ENCODE measurements around the gene BLOC1S4. TPM values are rescaled to one million over a fixed set of nuclear protein-coding genes. Genes with fewer than 3 reads are reported as not detected.
"Not testable (repeated sequence)": the region's sequence is repeated elsewhere in the genome, so short reads cannot be mapped to it uniquely, and the experiment has no call there.

Gene BLOC1S4
- polyA plus RNA-seq, 6 donors from 2014 or later: 70.2 to 93.2 (median 79.6) TPM

- no peak overlapping the region for H3K27ac Mint-ChIP-seq
- DNase-seq (no peak), ATAC-seq (ENCODE audit: low read depth in 2 of 2) (no peak)
- H3K4me1 Mint-ChIP-seq: no peaks in the 10 kb centered on the region
- peaks cover 0 to 2% (median 0%) of the 10 kb centered on the region in 3 donors for H3K27me3 Mint-ChIP-seq
- peak overlapping the region in 1 of 8 donors; percentile 5 for H3K4me3 Mint-ChIP-seq
- H3K9me3 Mint-ChIP-seq: no peaks in the 10 kb centered on the region
- no peaks in the 10 kb centered on the region for H3K36me3 Mint-ChIP-seq
Observed at GRCh38 chr4:6755088-6755753, 39.2 kb downstream of the BLOC1S4 start.

- H3K27ac Mint-ChIP-seq; H3K9me3 Mint-ChIP-seq; ATAC-seq (ENCODE audit: low read depth in 2 of 2); H3K4me3 Mint-ChIP-seq; H3K36me3 Mint-ChIP-seq; H3K4me1 Mint-ChIP-seq; DNase-seq: not testable (repeated sequence)
- peaks cover 5 to 13% (median 10%) of the 10 kb centered on the region in 3 donors for H3K27me3 Mint-ChIP-seq
Observed at GRCh38 chr4:6756345-6756744, 40.4 kb downstream of the BLOC1S4 start.

- H3K36me3 Mint-ChIP-seq: no peaks in the 10 kb centered on the region
- no peak overlapping the region for H3K27ac Mint-ChIP-seq
- H3K4me3 Mint-ChIP-seq: no peak overlapping the region
- no peaks in the 10 kb centered on the region for H3K9me3 Mint-ChIP-seq
- H3K4me1 Mint-ChIP-seq: no peaks in the 10 kb centered on the region
- peaks cover 10 to 23% (median 19%) of the 10 kb centered on the region in 3 donors for H3K27me3 Mint-ChIP-seq
- no peak for ATAC-seq (ENCODE audit: low read depth in 2 of 2)
- DNase-seq: no peak
Observed at GRCh38 chr4:6758728-6759127, 42.8 kb downstream of the BLOC1S4 start.

GRCh38 chr4:6760865-6761264 is 44.9 kb downstream of the BLOC1S4 start:
- ATAC-seq (ENCODE audit: low read depth in 2 of 2) (no peak), DNase-seq (no peak)
- Mint-ChIP-seq H3K4me3 (no peak overlapping the region), H3K4me1 (no peaks in the 10 kb centered on the region), H3K9me3 (no peaks in the 10 kb centered on the region), H3K27me3 (peaks cover 10 to 35% (median 33%) of the 10 kb centered on the region in 3 donors), H3K36me3 (no peaks in the 10 kb centered on the region), H3K27ac (no peak overlapping the region)

GRCh38 chr4:6761649-6762615 is 46.0 kb downstream of the BLOC1S4 start:
- ATAC-seq (ENCODE audit: low read depth in 2 of 2) (no peak), DNase-seq (no peak)
- Mint-ChIP-seq H3K27ac (peak overlapping the region in 1 of 6 donors; percentile 70), H3K4me3 (peak overlapping the region in 1 of 8 donors; percentile 29), H3K4me1 (no peaks in the 10 kb centered on the region), H3K9me3 (no peaks in the 10 kb centered on the region), H3K27me3 (peaks cover 10 to 41% (median 35%) of the 10 kb centered on the region in 3 donors), H3K36me3 (no peaks in the 10 kb centered on the region)

- ATAC-seq (ENCODE audit: low read depth in 2 of 2) (no peak), DNase-seq (no peak)
- Mint-ChIP-seq H3K4me3 (no peak overlapping the region), H3K9me3 (no peaks in the 10 kb centered on the region), H3K27ac (no peak overlapping the region), H3K36me3 (no peaks in the 10 kb centered on the region), H3K27me3 (peaks cover 10 to 41% (median 35%) of the 10 kb centered on the region in 3 donors), H3K4me1 (no peaks in the 10 kb centered on the region)
Observed at GRCh38 chr4:6763330-6763851, 47.4 kb downstream of the BLOC1S4 start.

GRCh38 chr4:6764976-6765620 is 49.1 kb downstream of the BLOC1S4 start:
- no peaks in the 10 kb centered on the region for H3K4me1 Mint-ChIP-seq
- no peaks in the 10 kb centered on the region for H3K36me3 Mint-ChIP-seq
- DNase-seq (no peak), ATAC-seq (ENCODE audit: low read depth in 2 of 2) (no peak)
- H3K27me3 Mint-ChIP-seq: peaks cover 15 to 40% (median 35%) of the 10 kb centered on the region in 3 donors
- H3K4me3 Mint-ChIP-seq: no peak overlapping the region
- no peaks in the 10 kb centered on the region for H3K9me3 Mint-ChIP-seq
- H3K27ac Mint-ChIP-seq: no peak overlapping the region

- Mint-ChIP-seq H3K4me3 (no peak overlapping the region), H3K27ac (peak overlapping the region in 2 of 6 donors; percentile 71 to 87)
Observed at GRCh38 chr4:6765703-6766102, 49.7 kb downstream of the BLOC1S4 start.

More at GRCh38 chr4:6765703-6766102, 49.7 kb downstream of the BLOC1S4 start:
- no peaks in the 10 kb centered on the region for H3K36me3 Mint-ChIP-seq
- no peaks in the 10 kb centered on the region for H3K9me3 Mint-ChIP-seq
- H3K27me3 Mint-ChIP-seq: peaks cover 14 to 34% (median 34%) of the 10 kb centered on the region in 3 donors
- DNase-seq (no peak), ATAC-seq (ENCODE audit: low read depth in 2 of 2) (no peak)
- no peaks in the 10 kb centered on the region for H3K4me1 Mint-ChIP-seq

Other genes with a start within 250 kb of the BLOC1S4 start
- gene PPP2R2C, start 243.6 kb upstream of the BLOC1S4 start, polyA plus RNA-seq (ENCODE audit: low read depth in 6 of 6): not detected
- 10 to 100 TPM; 10.8 to 26.1 (median 16.3) TPM for gene MAN2B2, start 141.0 kb upstream of the BLOC1S4 start, polyA plus RNA-seq (ENCODE audit: low read depth in 6 of 6)
- gene MRFAP1, start 75.5 kb upstream of the BLOC1S4 start, polyA plus RNA-seq (ENCODE audit: low read depth in 6 of 6): 100 to 1,000 TPM; 156 to 214 (median 164) TPM
- 1 to 10 TPM in 1 of 6 donors, not detected in 5; 2.5 TPM for gene S100P, start 22.3 kb upstream of the BLOC1S4 start, polyA plus RNA-seq (ENCODE audit: low read depth in 6 of 6)
- 10 to 100 TPM; 46.6 to 81.8 (median 71.3) TPM for gene MRFAP1L1, start 6.3 kb upstream of the BLOC1S4 start, polyA plus RNA-seq (ENCODE audit: low read depth in 6 of 6)
- gene KIAA0232, start 66.6 kb downstream of the BLOC1S4 start, polyA plus RNA-seq (ENCODE audit: low read depth in 6 of 6): 10 to 100 TPM in 2 of 6 donors, 1 to 10 TPM in 3, not detected in 1; 5.8 to 14.6 (median 8.3) TPM
- 10 to 100 TPM; 27.3 to 42.4 (median 33.8) TPM for gene TBC1D14, start 193.7 kb downstream of the BLOC1S4 start, polyA plus RNA-seq (ENCODE audit: low read depth in 6 of 6)